Stimulated activated CD8-positive, alpha-beta memory T cell treated with anti-CD3 and anti-CD28 coated beads, Interleukin-15, amount 100 ng/mL, for 48 hours (primary cell): ENCODE measurements around the gene MEOX1.
A peak's percentile ranks its signal among the peaks of the same experiment; 100 is the strongest.
"Not testable (repeated sequence)": the region's sequence is repeated elsewhere in the genome, so short reads cannot be mapped to it uniquely, and the experiment has no call there.

Experiments
- DNase-seq, 2 donors: peaks; one replicate each; pipeline ENCODE4 v3.0.0-alpha.2; 2020; ENCODE audit warnings: low read depth in 2 of 2

The MEOX1 gene

GRCh38 chr17:43661699-43662412 is at the start of gene MEOX1:
Gene MEOX1 (minus strand): TSS chr17:43661922. CDS start chr17:43661534, 388 bp downstream.
- peak; percentile 9 to 29 for DNase-seq

GRCh38 chr17:43710101-43710500 is 48.4 kb upstream of the MEOX1 start:
- DNase-seq: no peak

GRCh38 chr17:43709210-43709609 is 47.5 kb upstream of the MEOX1 start:
- DNase-seq: no peak

GRCh38 chr17:43707184-43707583 is 45.5 kb upstream of the MEOX1 start:
- DNase-seq: no peak

GRCh38 chr17:43706235-43706634 is 44.5 kb upstream of the MEOX1 start:
- no peak for DNase-seq

GRCh38 chr17:43703630-43704029 is 41.9 kb upstream of the MEOX1 start:
- no peak for DNase-seq

GRCh38 chr17:43702637-43703036 is 40.9 kb upstream of the MEOX1 start:
- no peak for DNase-seq

GRCh38 chr17:43701318-43701743 is 39.6 kb upstream of the MEOX1 start:
- DNase-seq: peak; percentile 58 to 68

GRCh38 chr17:43699438-43699756 is 37.7 kb upstream of the MEOX1 start:
- no peak for DNase-seq

- DNase-seq: no peak
Measured at GRCh38 chr17:43698678-43699437, 37.1 kb upstream of the MEOX1 start.

- no peak for DNase-seq
Measured at GRCh38 chr17:43697937-43698336, 36.2 kb upstream of the MEOX1 start.

GRCh38 chr17:43696891-43697290 is 35.2 kb upstream of the MEOX1 start:
- DNase-seq: no peak

GRCh38 chr17:43695970-43696865 is 34.5 kb upstream of the MEOX1 start:
- no peak for DNase-seq

GRCh38 chr17:43694081-43694870 is 32.6 kb upstream of the MEOX1 start:
- peak; percentile 49 to 52 for DNase-seq

- DNase-seq: no peak
Measured at GRCh38 chr17:43691317-43691693, 29.6 kb upstream of the MEOX1 start.

GRCh38 chr17:43690624-43691316 is 29.0 kb upstream of the MEOX1 start:
- DNase-seq: no peak

- no peak for DNase-seq
Measured at GRCh38 chr17:43689814-43690213, 28.1 kb upstream of the MEOX1 start.

GRCh38 chr17:43689131-43689530 is 27.4 kb upstream of the MEOX1 start:
- DNase-seq: no peak

- DNase-seq: not testable (repeated sequence)
Measured at GRCh38 chr17:43686957-43687356, 25.2 kb upstream of the MEOX1 start.

- DNase-seq: no peak
Measured at GRCh38 chr17:43683928-43684653, 22.4 kb upstream of the MEOX1 start.
